ENCODE measurements around the gene NDUFA7. TPM values are rescaled to one million over a fixed set of nuclear protein-coding genes. Genes with fewer than 3 reads are reported as not detected.
"Not testable (repeated sequence)": the region's sequence is repeated elsewhere in the genome, so short reads cannot be mapped to it uniquely, and the experiment has no call there.

NDUFA7 gene
- total RNA-seq, 1 donor from 2014 or later: 39.9 TPM

DNA sequence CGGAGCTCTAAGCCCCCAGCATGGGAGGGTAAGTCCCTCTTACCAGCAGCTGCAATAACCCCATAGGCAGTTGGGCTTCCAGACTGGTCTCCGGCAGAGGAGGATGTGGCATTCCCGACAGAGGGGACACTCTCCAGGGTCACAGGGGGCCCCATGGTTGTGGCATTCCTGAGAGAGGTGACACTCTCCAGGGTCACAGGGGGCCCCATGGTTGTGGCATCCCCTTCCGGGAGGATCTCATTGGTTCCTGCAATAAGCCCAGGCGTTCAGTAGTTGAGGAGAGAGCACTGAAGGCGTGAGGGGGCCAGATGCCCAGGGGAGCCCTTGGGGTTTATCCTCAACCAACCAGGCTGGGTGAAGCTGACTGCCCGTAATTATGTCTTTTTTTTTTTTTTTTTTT lies 18.4 kb downstream of the NDUFA7 start:
- H3K9me3 Mint-ChIP-seq (ENCODE audit: unreplicated experiment): no peaks in the 10 kb centered on the region
- H3K4me1 Mint-ChIP-seq (ENCODE audit: unreplicated experiment): peaks cover 14% of the 10 kb centered on the region
- peak; percentile 1 for DNase-seq (ENCODE audit: low spot score)

DNA sequence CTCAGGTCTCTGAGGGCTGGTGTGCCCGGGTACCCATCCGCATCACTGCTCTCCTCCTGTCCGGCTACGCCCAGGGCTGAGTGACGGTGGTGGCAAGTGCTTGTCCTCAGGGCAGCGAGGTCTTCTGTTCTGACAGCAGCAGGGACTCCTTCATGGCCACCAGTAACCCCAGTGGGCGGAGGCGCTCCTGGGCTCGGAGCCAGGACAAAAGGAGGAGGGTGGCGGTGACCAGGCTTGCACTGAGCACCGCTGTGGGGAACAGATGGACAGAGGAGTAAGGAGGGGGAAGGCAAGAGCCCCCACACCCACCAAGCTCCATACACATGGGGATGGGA lies 18.9 kb downstream of the NDUFA7 start:
- no peak overlapping the region for H3K27ac Mint-ChIP-seq (ENCODE audit: unreplicated experiment)
- H3K27me3 Mint-ChIP-seq (ENCODE audit: unreplicated experiment): peaks cover 4% of the 10 kb centered on the region
- no peaks in the 10 kb centered on the region for H3K9me3 Mint-ChIP-seq (ENCODE audit: unreplicated experiment)
- DNase-seq (ENCODE audit: low spot score): peak; percentile 1
- peaks cover 10% of the 10 kb centered on the region for H3K4me1 Mint-ChIP-seq (ENCODE audit: unreplicated experiment)
- TF ChIP-seq, protein P1, sequence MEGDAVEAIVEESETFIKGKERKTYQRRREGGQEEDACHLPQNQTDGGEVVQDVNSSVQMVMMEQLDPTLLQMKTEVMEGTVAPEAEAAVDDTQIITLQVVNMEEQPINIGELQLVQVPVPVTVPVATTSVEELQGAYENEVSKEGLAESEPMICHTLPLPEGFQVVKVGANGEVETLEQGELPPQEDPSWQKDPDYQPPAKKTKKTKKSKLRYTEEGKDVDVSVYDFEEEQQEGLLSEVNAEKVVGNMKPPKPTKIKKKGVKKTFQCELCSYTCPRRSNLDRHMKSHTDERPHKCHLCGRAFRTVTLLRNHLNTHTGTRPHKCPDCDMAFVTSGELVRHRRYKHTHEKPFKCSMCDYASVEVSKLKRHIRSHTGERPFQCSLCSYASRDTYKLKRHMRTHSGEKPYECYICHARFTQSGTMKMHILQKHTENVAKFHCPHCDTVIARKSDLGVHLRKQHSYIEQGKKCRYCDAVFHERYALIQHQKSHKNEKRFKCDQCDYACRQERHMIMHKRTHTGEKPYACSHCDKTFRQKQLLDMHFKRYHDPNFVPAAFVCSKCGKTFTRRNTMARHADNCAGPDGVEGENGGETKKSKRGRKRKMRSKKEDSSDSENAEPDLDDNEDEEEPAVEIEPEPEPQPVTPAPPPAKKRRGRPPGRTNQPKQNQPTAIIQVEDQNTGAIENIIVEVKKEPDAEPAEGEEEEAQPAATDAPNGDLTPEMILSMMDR (IDR thresholded peaks at IDR 0.05; ENCODE audit: unreplicated experiment): no peak
- peaks cover 4% of the 10 kb centered on the region for H3K36me3 Mint-ChIP-seq (ENCODE audit: low read depth, unreplicated experiment)
- no peak overlapping the region for H3K4me3 Mint-ChIP-seq (ENCODE audit: unreplicated experiment)

More for the DNA sequence above, 18.4 kb downstream of the NDUFA7 start:
- H3K27me3 Mint-ChIP-seq (ENCODE audit: unreplicated experiment): peaks cover 5% of the 10 kb centered on the region
- peaks cover 4% of the 10 kb centered on the region for H3K36me3 Mint-ChIP-seq (ENCODE audit: low read depth, unreplicated experiment)
- no peak overlapping the region for H3K4me3 Mint-ChIP-seq (ENCODE audit: unreplicated experiment)
- no peak overlapping the region for H3K27ac Mint-ChIP-seq (ENCODE audit: unreplicated experiment)
- TF ChIP-seq, protein P1 (IDR thresholded peaks at IDR 0.05; ENCODE audit: unreplicated experiment): no peak

DNA sequence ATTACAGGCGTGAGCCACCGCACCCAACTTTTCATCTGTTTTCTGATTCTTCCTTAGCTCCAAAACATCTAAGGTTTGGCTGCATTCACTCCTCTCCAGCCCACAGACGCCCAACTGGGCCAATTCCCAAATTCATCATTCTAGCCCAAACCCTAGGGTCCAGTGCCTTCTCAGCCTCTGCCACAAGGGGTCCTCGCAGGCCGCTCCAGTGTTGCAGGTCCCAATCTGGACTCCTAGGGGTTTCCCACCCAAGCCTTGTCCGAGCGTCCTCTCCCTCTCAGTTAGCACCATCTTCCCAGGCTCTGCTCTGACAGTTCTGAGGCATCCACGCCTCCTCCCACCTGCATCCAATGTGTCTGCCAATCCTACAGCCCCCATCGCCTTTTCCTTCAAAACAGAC lies 29.8 kb downstream of the NDUFA7 start:
- not testable (repeated sequence) for H3K27ac Mint-ChIP-seq (ENCODE audit: unreplicated experiment); DNase-seq (ENCODE audit: low spot score); H3K36me3 Mint-ChIP-seq (ENCODE audit: low read depth, unreplicated experiment); H3K27me3 Mint-ChIP-seq (ENCODE audit: unreplicated experiment); H3K9me3 Mint-ChIP-seq (ENCODE audit: unreplicated experiment); H3K4me3 Mint-ChIP-seq (ENCODE audit: unreplicated experiment); H3K4me1 Mint-ChIP-seq (ENCODE audit: unreplicated experiment)

DNA sequence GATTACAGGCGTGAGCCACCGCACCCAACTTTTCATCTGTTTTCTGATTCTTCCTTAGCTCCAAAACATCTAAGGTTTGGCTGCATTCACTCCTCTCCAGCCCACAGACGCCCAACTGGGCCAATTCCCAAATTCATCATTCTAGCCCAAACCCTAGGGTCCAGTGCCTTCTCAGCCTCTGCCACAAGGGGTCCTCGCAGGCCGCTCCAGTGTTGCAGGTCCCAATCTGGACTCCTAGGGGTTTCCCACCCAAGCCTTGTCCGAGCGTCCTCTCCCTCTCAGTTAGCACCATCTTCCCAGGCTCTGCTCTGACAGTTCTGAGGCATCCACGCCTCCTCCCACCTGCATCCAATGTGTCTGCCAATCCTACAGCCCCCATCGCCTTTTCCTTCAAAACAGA lies 44.7 kb downstream of the NDUFA7 start:
- not testable (repeated sequence) for DNase-seq (ENCODE audit: low spot score); H3K27ac Mint-ChIP-seq (ENCODE audit: unreplicated experiment); H3K4me1 Mint-ChIP-seq (ENCODE audit: unreplicated experiment); H3K4me3 Mint-ChIP-seq (ENCODE audit: unreplicated experiment); H3K27me3 Mint-ChIP-seq (ENCODE audit: unreplicated experiment); H3K9me3 Mint-ChIP-seq (ENCODE audit: unreplicated experiment); H3K36me3 Mint-ChIP-seq (ENCODE audit: low read depth, unreplicated experiment)

DNA sequence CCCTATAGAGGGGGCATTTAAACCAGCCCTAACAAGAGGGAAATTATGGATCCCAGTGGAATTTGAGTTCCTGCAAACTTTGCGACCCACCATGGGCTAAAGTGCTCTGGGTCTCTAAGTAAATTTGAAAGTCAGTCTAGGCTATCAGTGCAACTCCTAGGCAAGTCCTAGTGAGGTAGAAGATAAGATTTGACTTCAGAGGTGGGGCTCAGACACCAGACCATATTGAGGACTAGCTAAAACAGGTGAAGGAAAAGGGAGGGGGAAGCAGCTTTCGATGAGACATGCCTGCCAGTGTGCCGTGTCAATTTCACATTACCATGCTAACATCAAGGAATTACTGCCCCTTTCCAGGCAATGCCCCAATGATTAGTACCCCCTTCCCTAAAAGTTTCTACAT lies 51.5 kb downstream of the NDUFA7 start:
- Mint-ChIP-seq H3K36me3 (ENCODE audit: low read depth, unreplicated experiment) (no peaks in the 10 kb centered on the region), H3K27me3 (ENCODE audit: unreplicated experiment) (peaks cover 8% of the 10 kb centered on the region), H3K4me1 (ENCODE audit: unreplicated experiment) (peaks cover 5% of the 10 kb centered on the region), H3K9me3 (ENCODE audit: unreplicated experiment) (no peaks in the 10 kb centered on the region), H3K4me3 (ENCODE audit: unreplicated experiment) (peak overlapping the region; percentile 43), H3K27ac (ENCODE audit: unreplicated experiment) (no peak overlapping the region)
- TF ChIP-seq, protein P1 (IDR thresholded peaks at IDR 0.05; ENCODE audit: unreplicated experiment): no peak
- DNase-seq (ENCODE audit: low spot score): no peak

DNA sequence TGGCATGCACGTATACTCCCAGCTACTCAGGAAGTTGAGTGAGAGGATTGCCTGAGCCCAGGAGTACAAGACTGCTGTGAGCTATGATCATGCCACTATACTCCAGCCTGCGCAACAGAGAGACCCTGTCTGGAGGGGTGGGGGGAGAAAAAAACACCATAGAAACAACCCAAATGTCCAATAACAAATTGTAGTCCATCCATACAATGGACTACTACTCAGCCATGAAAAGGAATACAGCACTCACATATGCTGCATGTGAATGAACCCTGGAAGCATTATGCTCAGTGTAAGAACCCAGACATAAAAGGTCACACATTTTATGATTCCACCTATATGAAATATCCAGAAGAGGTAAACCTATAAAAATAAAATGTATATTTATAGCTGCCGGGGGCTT lies 55.3 kb downstream of the NDUFA7 start:
- no peak overlapping the region for H3K4me3 Mint-ChIP-seq (ENCODE audit: unreplicated experiment)
- peaks cover 5% of the 10 kb centered on the region for H3K4me1 Mint-ChIP-seq (ENCODE audit: unreplicated experiment)
- peaks cover 8% of the 10 kb centered on the region for H3K27me3 Mint-ChIP-seq (ENCODE audit: unreplicated experiment)
- no peak for DNase-seq (ENCODE audit: low spot score)
- no peaks in the 10 kb centered on the region for H3K36me3 Mint-ChIP-seq (ENCODE audit: low read depth, unreplicated experiment)
- TF ChIP-seq, protein P1 (IDR thresholded peaks at IDR 0.05; ENCODE audit: unreplicated experiment): no peak
- H3K9me3 Mint-ChIP-seq (ENCODE audit: unreplicated experiment): no peaks in the 10 kb centered on the region
- H3K27ac Mint-ChIP-seq (ENCODE audit: unreplicated experiment): no peak overlapping the region

DNA sequence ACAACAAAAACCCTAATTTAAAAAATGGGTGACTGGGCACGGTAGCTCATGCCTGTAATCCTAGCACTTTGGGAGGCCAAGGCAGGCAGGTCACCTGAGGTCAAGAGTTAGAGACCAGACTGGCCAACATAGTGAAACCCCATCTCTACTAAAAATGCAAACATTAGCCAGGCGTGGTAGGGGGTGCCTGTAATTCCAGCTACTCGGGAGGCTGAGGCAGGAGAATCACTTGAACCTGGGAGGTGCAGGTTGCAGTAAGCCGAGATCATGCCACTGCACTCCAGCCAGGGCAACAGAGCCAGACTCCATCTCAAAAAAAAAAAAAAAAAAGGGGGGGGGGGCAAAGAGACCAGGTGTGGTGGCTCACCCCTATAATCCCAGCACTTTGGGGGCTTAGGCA lies 56.9 kb downstream of the NDUFA7 start:
- H3K4me3 Mint-ChIP-seq (ENCODE audit: unreplicated experiment); DNase-seq (ENCODE audit: low spot score); H3K27me3 Mint-ChIP-seq (ENCODE audit: unreplicated experiment); H3K27ac Mint-ChIP-seq (ENCODE audit: unreplicated experiment); H3K4me1 Mint-ChIP-seq (ENCODE audit: unreplicated experiment); H3K9me3 Mint-ChIP-seq (ENCODE audit: unreplicated experiment); H3K36me3 Mint-ChIP-seq (ENCODE audit: low read depth, unreplicated experiment): not testable (repeated sequence)

Data from endothelial cell (in vitro differentiated cells).